NCI-H774 (cell line): ENCODE measurements around the gene TIAL1.
"Not testable (repeated sequence)": the region's sequence is repeated elsewhere in the genome, so short reads cannot be mapped to it uniquely, and the experiment has no call there.

ENCODE experiments used
- DNase-seq: peaks from one replicate; lab custom pipeline; 2025; lab: John Stamatoyannopoulos, UW

TIAL1 gene, protein sequence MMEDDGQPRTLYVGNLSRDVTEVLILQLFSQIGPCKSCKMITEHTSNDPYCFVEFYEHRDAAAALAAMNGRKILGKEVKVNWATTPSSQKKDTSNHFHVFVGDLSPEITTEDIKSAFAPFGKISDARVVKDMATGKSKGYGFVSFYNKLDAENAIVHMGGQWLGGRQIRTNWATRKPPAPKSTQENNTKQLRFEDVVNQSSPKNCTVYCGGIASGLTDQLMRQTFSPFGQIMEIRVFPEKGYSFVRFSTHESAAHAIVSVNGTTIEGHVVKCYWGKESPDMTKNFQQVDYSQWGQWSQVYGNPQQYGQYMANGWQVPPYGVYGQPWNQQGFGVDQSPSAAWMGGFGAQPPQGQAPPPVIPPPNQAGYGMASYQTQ

GRCh38 chr10:119596537-119597404 is at the start of gene TIAL1:
TIAL1 (minus strand) TSS chr10:119596964; CDS start chr10:119596465, 499 bp downstream.
- peak; percentile 89 for DNase-seq

GRCh38 chr10:119644994-119645393 is 48.2 kb upstream of the TIAL1 start:
- DNase-seq: no peak

DNA sequence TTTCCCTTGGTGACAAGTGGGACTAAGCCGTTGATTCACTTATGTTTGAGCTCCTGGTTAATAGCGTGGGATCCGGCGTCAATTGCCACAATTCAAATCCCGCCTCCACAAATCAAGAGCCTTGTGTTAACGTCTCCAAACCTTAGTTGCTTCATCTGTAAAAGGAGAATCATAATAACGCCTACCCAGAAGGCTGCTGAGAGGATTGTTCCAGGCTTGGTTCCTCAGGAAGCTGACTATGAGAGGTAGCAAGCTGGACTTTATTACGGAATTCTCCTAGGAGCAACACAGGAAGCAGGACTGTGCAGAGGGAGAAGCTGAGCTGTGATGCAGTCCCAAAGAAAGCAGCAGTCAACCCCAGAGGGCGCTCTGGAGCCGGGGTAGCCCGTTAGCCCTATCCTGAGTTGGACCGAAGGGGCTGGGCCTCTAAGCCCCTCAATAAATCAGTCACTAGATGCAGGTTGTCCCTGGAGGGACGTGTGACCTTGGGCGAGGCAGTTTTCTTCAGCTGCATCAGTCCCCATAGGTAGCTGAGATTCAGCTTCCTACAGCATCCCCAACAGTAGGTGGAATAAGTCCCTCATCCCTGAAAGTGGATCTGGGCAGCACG is 47.5 kb upstream of the TIAL1 start:
- DNase-seq: no peak

DNA sequence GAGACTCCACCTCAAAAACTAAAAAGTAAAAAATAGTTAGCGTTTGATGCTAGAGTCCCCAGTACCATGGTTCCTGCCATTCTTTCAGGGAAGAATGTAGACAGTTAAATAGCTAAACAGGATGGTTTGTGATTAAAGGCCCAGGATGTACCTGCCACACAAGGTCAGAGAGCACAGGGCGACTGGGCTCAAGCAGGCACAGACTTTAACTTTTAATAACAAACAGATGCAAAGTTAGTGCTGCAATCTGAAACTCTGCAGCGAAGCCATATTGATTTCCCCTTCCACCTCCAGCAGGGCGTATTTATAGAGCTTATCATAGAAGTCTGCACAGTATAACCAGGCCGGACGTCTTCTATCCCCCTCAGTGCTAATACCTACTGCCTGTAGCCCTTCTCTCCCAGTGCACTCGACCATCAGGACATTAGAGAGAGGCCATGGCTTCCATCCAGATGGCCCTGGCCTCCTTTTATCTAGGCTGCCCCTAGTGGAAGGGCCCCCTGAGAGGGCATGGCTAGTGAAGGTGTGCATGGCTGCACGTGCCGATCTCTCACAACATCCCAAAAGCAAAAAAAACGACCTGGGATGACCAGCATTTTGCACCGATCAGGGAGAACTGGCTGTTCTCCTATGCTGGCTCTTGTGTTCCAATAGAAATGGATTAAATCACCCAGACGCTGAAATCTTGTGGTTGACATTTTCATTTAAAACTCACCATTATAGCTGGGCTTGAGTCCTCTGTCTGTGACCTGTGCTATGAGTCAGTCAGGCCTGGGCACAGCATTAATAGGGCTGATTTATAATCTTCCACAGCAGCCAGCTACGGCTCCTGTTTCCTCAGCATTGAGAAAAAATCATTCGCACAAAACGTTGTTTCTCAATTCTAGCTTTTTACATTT is 46.8 kb upstream of the TIAL1 start:
- DNase-seq: no peak

DNA sequence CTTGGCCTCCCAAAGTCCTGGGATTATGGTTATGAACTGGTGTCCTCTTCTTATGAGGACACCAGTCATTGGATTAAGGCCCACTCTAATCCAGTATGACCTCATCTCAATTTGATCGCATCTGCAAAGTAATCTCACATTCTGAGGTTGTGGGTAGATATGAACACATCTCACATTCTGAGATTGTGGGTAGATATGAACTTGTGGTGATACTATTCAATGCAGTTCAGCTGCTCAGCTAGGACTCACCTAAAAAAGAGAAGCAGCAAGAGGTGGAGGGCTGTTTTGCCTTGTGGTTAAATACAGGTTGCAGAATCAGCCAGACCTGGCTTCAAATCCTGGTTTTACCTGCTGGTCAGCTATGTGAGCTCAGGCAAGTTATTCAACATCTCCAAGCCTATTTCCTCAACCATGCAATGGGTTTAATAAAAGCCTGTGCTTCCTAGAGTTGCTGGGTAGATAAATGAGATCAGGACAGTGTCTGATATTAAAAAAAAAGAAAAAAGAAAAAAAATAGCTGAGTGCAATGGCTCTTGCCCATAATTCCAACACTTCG is 45.9 kb upstream of the TIAL1 start:
- no peak for DNase-seq

- DNase-seq: no peak
Measured at GRCh38 chr10:119640875-119641526, 44.2 kb upstream of the TIAL1 start.

DNA sequence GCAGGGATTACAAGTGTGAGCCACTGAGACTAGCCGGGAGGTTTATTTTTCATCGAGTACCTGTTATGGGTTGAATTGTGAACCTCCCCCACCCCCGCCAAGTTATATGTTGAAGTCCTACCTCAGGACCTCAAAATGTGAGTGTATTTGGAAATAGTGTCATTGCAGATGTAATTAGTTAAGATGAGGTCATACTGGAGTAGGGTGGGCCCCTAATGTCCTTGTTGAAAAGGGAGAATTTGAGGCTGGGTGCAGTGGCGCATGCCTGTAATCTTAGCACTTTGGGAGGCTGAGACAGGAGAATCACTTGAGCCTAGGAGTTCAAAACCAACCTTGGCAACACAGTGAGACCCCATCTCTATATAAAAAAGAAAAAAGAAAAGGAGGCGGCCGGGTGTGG is 43.6 kb upstream of the TIAL1 start:
- DNase-seq: no peak

DNA sequence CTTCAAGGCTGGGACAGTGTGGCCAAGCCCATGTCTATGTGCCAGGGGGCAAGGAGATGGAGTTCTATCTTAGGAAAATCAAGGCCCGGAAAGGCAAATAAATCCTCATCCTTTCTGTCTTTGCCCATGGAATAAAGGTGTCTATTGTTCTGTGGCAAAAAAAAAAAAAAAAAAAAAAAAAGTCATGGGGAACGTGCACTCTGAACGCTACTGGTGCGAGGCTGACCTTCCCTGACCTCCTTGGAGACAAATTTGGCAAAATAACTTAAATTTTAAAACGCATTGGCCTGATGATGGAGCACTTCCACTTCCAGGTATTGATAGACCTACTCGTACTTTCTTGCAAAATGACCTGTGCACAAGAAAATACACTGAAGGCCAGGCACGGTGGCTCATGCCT is 42.2 kb upstream of the TIAL1 start:
- no peak for DNase-seq

DNA sequence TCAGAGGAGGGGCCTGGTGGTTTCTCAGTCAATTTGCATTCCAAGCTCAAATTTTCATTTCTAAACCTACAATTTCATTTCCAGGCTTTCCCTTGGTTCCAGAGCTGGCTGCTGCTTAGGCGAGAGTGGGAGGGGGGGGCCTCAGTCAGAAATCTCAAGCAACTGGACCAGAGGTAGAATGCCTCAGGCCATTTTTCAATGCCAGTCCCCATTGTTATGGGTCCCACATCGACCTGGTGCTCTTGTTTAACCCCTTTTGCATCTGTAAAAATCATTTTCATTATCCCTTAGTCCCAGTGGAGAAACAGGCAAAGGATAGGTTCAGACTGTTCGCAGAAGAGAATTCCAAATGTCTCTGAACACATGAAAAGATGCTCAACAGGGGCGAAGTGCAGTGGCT is 40.9 kb upstream of the TIAL1 start:
- DNase-seq: no peak

GRCh38 chr10:119634219-119634544 is 37.4 kb upstream of the TIAL1 start:
- no peak for DNase-seq

GRCh38 chr10:119633538-119634218 is 36.9 kb upstream of the TIAL1 start:
- DNase-seq: no peak

DNA sequence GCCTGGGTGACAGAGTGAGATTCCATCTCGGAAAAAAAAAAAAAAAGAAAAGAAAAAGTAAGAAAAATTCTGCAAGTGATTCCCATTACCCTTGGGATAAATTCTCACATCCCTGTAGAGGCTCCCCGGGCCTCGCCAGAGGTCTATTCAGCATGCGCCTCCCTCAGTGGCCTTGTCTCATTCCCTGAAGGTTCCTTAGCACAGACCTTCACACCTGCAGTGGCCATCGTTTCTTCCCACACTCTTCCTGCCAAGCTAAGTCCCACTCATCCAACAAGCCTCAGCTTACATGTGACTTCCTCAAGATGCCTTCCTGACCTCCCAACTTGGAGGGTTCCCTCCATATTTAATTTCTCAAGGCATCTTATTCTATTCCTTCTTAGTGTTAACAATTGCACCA is 33.5 kb upstream of the TIAL1 start:
- DNase-seq: no peak

- DNase-seq: no peak
Measured at GRCh38 chr10:119625570-119626280, 29.0 kb upstream of the TIAL1 start.

- no peak for DNase-seq
Measured at GRCh38 chr10:119621078-119621384, 24.3 kb upstream of the TIAL1 start.

GRCh38 chr10:119620241-119621077 is 23.7 kb upstream of the TIAL1 start:
- DNase-seq: no peak

- DNase-seq: not testable (repeated sequence)
Measured at GRCh38 chr10:119619811-119620210, 23.0 kb upstream of the TIAL1 start.

GRCh38 chr10:119619215-119619614 is 22.5 kb upstream of the TIAL1 start:
- DNase-seq: no peak

DNA sequence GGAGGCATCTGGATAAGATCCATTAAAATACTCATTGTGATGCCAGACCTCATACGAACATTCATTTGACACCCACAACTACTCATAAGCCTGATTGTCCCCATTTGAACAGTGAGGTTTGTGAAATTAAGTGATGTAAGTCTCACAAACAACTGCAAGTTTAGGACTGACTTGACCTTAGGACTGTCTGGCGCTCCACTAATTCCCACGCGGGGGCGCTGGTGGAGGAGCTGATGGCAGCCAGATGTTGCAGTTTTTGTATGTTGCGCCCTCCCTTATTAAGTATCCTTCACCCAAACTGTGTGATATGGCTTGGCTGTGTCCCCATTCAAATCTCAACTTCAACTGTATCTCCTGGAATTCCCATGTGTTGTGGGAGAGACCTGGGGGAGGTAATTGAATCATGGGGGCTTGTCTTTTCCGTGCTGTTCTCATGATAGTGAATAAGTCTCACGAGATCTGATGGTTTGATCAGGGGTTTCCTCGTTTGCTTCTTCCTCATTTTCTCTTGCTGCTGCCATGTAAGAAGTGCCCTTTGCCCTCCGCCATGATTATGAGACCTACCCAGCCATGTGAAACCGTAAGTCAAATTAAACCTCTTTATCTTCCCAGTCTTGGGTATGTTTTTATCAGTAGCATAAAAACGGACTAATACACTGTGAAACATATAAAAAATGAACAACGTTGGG is 20.3 kb upstream of the TIAL1 start:
- no peak for DNase-seq
